Chondrocyte (in vitro differentiated cells): ENCODE data around the gene IP6K3. TPM values are rescaled to one million over a fixed set of nuclear protein-coding genes. Genes with fewer than 3 reads are reported as not detected.

Experiments
- DNase-seq: peaks from one replicate; pipeline ENCODE4 v3.0.0; 2021; ENCODE audit warnings: mixed read lengths, low spot score
- H3K27ac Mint-ChIP-seq: one replicate; pipeline ENCODE4 v1.8.0; 2021; ENCODE audit warnings: mild to moderate bottlenecking, moderate library complexity, mixed read lengths; ENCODE audit not compliant: unreplicated experiment
- H3K27me3 Mint-ChIP-seq: 2 replicates; pipeline ENCODE4 v1.8.0; 2021; ENCODE audit warnings: low read depth, mixed read lengths
- H3K36me3 Mint-ChIP-seq: 2 replicates; pipeline ENCODE4 v1.8.0; 2021; ENCODE audit warnings: low read depth, mixed read lengths
- H3K4me1 Mint-ChIP-seq: 2 replicates; pipeline ENCODE4 v1.8.0; 2021; ENCODE audit warnings: low read depth, mild to moderate bottlenecking, mixed read lengths
- H3K4me3 Mint-ChIP-seq: one replicate; pipeline ENCODE4 v1.8.0; 2021; ENCODE audit warnings: mild to moderate bottlenecking, moderate library complexity, mixed read lengths; ENCODE audit not compliant: unreplicated experiment
- H3K9me3 Mint-ChIP-seq: 2 replicates; pipeline ENCODE4 v1.8.0; 2021; ENCODE audit warnings: low read depth, mixed read lengths
- total RNA-seq: library from RNA; stranded (reverse); gene quantifications from 3 replicates; pipeline ENCODE4 v1.2.1, GENCODE V29; 2021
- TF ChIP-seq, protein P1 (sequence below): fragments of 200-600 bp; sonication (generic); IDR thresholded peaks from 2 replicates; pipeline ENCODE4 v1.5.0; 2021; ENCODE audit warnings: antibody characterized with exemption, mild to moderate bottlenecking, moderate library complexity

Gene IP6K3
- total RNA-seq, 1 donor from 2014 or later = 6.5 TPM

GRCh38 chr6:33691456-33692077 lies 55.1 kb downstream of the IP6K3 start:
- Mint-ChIP-seq H3K27me3 (no peaks in the 10 kb centered on the region), H3K4me1 (peaks cover 49% of the 10 kb centered on the region), H3K36me3 (peaks cover 5% of the 10 kb centered on the region), H3K4me3 (no peak overlapping the region), H3K27ac (no peak overlapping the region), H3K9me3 (no peaks in the 10 kb centered on the region)
- TF ChIP-seq, protein P1, sequence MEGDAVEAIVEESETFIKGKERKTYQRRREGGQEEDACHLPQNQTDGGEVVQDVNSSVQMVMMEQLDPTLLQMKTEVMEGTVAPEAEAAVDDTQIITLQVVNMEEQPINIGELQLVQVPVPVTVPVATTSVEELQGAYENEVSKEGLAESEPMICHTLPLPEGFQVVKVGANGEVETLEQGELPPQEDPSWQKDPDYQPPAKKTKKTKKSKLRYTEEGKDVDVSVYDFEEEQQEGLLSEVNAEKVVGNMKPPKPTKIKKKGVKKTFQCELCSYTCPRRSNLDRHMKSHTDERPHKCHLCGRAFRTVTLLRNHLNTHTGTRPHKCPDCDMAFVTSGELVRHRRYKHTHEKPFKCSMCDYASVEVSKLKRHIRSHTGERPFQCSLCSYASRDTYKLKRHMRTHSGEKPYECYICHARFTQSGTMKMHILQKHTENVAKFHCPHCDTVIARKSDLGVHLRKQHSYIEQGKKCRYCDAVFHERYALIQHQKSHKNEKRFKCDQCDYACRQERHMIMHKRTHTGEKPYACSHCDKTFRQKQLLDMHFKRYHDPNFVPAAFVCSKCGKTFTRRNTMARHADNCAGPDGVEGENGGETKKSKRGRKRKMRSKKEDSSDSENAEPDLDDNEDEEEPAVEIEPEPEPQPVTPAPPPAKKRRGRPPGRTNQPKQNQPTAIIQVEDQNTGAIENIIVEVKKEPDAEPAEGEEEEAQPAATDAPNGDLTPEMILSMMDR = no peak
- DNase-seq = no peak

- H3K4me3 Mint-ChIP-seq = no peak overlapping the region
- H3K36me3 Mint-ChIP-seq = peaks cover 5% of the 10 kb centered on the region
- peaks cover 41% of the 10 kb centered on the region for H3K4me1 Mint-ChIP-seq
- TF ChIP-seq, protein P1 = no peak
- H3K9me3 Mint-ChIP-seq = no peaks in the 10 kb centered on the region
- DNase-seq = no peak
- H3K27ac Mint-ChIP-seq = no peak overlapping the region
- no peaks in the 10 kb centered on the region for H3K27me3 Mint-ChIP-seq
These were observed 55.9 kb downstream of the IP6K3 start for GRCh38 chr6:33690766-33691165.

GRCh38 chr6:33689879-33690278 lies 56.8 kb downstream of the IP6K3 start:
- no peak for DNase-seq
- H3K27ac Mint-ChIP-seq = no peak overlapping the region
- TF ChIP-seq, protein P1 = no peak
- peaks cover 6% of the 10 kb centered on the region for H3K36me3 Mint-ChIP-seq
- no peak overlapping the region for H3K4me3 Mint-ChIP-seq
- peaks cover 36% of the 10 kb centered on the region for H3K4me1 Mint-ChIP-seq
- H3K27me3 Mint-ChIP-seq = no peaks in the 10 kb centered on the region
- no peaks in the 10 kb centered on the region for H3K9me3 Mint-ChIP-seq

DNA sequence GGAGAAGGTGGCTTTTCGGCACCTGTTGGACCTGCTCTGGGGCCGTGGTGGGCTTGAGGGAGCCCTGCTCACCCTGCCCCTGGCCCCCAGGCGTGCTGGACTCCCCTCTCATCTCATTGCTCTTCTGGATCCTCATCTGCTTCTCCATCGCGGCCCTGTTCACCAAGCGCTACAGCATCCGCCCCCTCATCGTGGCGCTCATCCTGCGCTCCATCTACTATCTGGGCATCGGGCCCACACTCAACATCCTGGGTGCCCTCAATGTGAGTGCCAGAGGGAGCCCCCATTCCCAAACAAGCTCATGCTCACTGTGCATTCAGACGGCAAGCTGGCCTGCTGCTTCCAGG lies 57.6 kb downstream of the IP6K3 start:
- Mint-ChIP-seq H3K27ac (no peak overlapping the region), H3K4me3 (no peak overlapping the region), H3K4me1 (peaks cover 28% of the 10 kb centered on the region), H3K27me3 (no peaks in the 10 kb centered on the region), H3K36me3 (peaks cover 6% of the 10 kb centered on the region), H3K9me3 (no peaks in the 10 kb centered on the region)
- DNase-seq = no peak
- TF ChIP-seq, protein P1 = no peak

GRCh38 chr6:33688451-33689147 lies 58.1 kb downstream of the IP6K3 start:
- peaks cover 6% of the 10 kb centered on the region for H3K36me3 Mint-ChIP-seq
- H3K27ac Mint-ChIP-seq = no peak overlapping the region
- TF ChIP-seq, protein P1 = no peak
- H3K27me3 Mint-ChIP-seq = no peaks in the 10 kb centered on the region
- no peak for DNase-seq
- H3K4me1 Mint-ChIP-seq = peaks cover 26% of the 10 kb centered on the region
- no peaks in the 10 kb centered on the region for H3K9me3 Mint-ChIP-seq
- no peak overlapping the region for H3K4me3 Mint-ChIP-seq
